ENCODE measurements around the gene DNMT3A.
"Not testable (repeated sequence)": the region's sequence is repeated elsewhere in the genome, so short reads cannot be mapped to it uniquely, and the experiment has no call there.

Gene DNMT3A

DNA sequence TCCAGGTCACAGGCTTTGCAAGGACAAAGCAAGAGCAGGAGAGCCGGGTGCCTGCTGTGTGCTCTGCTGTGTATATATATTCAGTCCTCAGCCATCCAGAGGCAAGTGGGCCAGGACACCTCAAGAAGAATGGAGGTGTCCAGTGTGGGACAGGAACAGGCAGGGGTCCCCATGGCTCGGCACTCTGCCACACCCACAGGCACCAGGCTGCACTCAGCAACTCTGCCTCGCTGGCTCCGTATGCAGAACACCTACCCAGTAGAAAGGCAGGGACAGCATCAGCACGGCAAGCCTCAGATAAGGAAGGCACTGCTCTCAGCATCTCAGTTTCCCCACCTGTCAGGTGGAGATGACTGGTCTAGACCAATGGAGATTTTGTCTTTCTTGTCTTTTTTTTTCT is 57.8 kb downstream of the DNMT3A start:
- DNase-seq (ENCODE audit: low spot score): no peak

DNA sequence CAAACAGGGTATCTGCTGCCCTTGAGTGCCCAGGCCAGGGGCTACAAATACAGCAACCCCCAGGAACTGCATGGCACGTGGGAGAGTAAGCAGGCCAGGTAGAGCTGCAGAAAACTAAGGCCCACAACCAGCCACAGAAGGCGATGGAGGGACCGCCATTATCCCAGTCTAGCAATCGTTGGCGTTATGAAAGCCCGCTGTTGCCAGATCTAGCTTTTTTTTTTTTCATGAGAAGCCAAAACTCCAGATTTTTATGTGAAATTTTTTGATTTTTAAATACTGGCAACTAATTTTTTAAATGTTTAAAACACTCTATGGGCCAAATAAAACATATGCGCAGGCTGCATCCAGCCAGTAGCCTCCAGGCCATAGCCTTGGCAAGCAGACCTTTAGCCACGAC is 59.8 kb downstream of the DNMT3A start:
- DNase-seq (ENCODE audit: low spot score): no peak

DNA sequence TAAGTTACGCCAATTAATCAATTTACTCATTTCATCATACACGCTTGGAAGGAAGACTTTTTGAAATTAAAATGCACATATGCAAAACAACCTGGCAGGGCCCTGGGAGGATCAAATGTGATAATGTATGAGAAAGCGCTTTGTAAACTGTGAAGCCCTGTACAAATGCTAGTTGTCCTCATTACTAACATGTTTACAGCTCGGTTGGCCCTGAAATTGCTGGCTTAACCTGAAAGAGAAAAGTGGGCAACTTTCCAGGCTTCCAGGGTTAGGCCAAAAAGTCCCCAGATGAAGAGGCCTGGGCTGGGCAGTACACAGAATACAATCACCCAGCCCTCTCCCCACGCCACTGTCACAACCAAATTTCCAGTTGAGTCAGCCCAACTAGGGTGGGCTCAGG is 60.2 kb downstream of the DNMT3A start:
- no peak for DNase-seq (ENCODE audit: low spot score)

DNA sequence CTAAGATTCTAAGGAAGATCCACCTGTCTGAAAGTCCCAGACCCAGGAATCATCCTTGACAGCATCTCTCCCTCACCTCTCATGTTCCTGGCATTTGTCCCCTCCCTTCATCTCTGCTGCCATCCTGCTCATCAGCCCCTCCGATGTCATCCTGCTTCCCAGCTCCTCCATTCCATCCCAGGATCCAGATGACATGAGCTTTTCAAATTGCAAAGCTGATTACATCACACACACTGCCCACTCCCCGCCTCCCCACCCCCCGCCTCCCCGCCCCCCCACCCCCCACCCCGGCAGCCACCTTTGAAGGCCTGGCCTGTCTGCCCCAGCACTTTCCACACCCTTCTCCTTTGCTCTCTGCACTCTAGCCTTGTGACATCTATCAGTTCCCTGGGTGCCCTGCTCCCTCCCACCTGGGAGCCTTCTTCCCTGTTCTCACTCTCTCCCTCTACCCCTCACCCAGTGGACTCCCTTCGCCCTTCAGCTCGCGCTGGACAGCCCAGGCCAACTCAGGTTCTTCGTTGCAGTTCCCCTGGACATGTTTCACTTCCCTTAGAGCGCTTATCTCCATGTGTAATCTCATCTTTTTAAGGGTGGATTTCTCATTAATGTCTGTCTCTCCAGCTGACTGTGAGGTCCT is 61.6 kb downstream of the DNMT3A start:
- no peak for DNase-seq (ENCODE audit: low spot score)

DNA sequence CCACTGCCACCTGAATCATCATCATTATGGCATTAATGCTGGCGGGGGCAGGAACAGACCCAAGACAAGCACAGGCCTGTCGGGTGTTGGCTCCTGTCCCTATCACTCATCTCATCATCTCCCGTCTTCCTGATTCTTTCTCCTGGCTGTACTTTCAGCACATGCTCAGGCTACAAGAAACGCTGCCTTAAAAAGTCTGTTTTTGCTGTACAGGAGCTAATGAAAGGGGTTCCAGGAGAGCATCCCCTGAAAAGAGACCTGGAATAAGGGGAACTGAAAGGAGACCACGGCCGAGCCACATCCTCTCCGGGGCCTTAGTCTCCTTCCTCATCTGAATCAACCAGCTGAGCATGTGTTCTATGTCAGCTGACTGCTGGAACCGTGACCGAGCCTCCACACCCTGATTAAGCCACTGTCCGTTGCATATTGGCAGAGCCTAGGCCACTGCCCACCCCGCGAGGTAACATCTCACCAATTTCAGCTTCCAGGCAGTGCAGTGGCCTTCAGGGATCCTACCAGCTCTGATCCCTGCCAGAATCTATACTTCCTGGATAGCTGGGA is 62.6 kb downstream of the DNMT3A start:
- peak; percentile 27 for DNase-seq (ENCODE audit: low spot score)

DNA sequence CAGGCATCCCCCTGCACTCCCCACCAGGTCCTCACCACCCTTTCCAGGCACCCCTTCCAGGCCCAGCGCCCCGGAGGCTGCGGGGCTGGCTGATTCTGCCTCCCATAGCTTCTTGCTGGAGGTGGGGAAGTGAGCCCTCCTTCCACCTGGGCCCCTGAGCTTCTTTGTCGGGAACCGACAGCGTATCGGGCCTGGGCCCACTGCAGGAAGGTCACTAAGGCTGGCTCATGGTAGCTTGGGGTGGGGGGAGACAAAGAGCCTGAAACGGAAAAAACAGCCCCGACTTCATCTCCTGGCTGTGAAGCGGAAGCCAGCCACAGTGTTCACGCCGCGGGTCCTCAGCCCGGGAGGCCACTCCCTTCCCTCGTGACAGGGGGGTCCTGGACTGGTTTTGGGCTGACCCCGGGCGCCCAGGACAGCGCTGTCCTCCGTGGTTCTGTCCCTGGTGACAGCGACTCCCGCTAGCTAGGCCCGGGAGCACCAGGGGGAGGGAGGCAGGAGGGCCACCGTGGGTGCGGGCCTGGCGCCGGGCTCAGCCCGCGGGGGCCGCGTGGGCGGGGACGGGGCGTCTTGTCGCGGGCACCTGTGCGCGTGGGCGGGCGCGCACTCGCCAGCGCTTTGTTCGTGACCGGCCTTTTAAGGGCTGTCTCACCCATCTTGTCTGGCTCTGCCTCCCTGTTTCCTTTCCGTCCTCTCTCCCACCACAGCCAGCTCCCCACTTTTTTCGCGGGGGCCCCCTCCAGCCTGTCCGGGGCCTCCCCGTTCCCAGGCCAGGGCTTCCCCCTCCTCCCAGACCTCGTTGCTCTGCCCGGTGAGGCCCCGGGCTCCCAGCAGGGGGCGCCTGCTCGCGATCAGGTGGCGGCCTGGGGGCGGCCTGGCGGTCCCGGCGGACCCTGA is 64.9 kb downstream of the DNMT3A start:
- DNase-seq (ENCODE audit: low spot score): peak; percentile 93

DNA sequence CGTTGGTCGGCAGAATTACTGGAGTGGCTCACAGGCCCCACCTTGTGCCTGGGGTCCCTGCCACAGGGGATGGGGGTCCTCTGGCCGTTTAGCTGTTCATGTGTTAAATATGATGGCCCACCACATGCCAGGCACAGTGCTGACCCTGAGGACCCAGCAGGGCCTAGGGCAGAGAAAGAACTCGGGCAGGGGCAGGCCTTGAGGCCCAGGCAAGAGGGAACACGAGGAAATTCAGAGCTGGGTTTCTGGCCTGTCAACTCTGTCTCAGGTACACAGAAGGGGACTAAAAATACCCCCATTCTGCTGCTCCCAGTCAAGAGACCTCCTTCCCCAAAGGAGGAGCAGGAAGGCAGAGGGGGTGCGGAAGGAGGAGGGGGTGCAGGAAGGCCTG is 66.2 kb downstream of the DNMT3A start:
- no peak for DNase-seq (ENCODE audit: low spot score)

DNA sequence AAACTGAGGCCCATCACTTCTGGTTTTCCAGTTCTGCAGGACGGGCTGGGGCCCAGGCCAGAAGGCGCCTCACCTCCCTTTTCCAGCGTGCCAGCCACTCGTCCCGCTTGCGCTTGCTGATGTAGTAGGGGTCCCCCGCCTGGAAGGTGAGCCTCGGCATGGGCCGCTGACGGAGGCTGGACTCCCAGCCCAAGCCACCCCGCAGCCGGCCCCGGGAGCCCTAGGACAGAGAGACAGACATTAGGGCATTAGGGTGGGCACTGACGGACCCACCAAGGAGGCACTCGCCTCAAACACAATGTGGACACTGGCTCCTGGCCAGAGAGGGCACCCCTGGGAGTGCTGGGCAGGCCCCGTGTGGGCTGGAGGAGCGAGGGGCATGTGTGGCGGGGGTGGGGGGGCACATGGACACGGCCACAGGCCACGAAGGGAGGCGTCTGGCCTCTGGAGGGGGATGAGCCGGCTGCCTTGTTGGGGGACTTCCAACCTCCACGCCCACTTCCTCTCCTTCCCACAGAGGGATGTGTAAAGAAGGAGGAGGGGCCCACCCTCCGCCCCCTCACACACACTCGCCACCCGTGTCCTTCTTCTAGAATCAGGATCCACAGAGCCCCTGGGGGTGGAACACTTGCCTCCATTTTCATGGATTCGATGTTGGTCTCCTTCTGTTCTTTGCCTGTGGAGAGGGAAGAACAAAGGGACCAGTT is 66.7 kb downstream of the DNMT3A start:
- peak; percentile 24 for DNase-seq (ENCODE audit: low spot score)

DNA sequence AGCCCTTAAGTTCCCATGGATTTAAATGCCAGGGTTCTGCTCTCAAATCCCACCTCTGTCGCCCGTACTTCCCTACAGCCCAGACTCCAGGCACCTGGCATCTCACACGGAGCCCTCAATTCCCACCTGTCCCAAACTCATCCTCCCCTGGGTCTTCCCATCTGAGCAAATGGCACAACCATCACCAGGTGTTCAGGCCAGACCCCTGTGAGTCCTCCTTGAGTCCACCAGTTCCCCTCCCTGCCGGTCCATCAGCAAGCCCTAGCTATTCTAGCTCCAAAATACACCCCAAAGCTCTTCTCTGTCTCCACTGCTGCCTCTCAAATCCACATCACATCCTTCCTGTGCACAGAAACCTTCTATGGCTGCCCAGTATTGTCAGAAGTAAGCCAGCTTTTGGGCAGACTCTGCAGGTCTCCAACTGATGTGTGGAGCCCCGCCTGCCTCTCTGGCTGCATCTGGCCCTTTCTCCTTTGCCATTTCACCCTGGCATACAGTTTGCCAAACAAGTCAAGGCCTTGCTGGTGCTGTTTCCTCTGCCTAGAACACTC is 67.7 kb downstream of the DNMT3A start:
- DNase-seq (ENCODE audit: low spot score): no peak

DNA sequence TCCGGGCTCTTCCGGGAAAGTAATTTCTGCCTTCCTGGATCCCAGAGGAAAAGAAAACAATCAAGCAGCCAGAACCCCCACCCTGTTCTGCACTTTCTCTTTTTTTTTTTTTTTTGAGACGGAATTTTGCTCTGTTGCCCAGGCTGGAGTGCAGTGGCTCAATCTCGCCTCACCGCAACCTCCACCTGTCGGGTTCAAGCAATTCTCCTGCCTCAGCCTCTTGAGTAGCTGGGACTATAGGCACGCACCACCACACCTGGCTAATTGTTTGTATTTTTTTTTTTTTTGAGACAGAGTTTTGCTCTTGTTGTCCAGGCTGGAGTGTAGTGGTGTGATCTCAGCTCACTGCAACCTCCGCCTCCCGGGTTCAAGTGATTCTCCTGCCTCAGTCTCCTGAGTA is 69.0 kb downstream of the DNMT3A start:
- DNase-seq (ENCODE audit: low spot score): not testable (repeated sequence)

DNA sequence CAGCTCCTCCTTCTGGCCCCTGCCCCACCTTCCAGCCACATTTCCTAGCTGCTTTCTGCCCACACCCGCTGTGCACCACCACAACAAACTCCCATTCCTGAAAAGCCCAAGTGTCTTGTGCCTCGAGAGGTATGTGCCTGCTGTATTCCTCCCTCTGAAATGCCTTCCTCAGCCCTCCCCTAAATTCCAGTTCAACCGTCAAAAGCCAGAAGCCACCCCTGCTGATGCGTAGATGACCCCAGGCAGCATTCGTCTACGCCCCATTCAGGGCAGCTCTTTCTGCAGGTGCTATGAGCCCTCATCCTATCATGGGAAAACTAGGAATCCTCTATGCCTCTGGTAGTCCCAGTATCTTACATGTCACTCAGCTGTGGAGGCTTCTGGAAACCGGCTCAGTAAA is 71.7 kb downstream of the DNMT3A start:
- no peak for DNase-seq (ENCODE audit: low spot score)

DNA sequence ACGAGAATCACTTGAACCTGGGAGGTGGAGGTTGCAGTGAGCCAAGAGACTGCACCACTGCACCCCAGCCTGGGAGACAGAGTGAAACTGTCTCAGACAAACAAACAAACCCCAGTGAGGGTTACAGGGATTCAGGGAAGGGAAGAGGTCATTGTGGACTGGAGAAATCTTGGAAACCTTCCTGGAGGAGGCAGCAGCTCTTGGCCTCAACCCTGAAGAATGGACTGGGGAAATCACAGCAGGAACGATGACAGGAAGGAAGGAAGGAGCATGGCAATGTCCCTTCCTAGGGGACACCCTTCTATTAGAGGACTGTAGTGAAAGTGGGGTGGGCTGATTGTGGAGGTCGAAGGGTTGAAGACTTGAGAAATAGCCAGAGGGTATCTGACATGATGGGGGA is 72.5 kb downstream of the DNMT3A start:
- DNase-seq (ENCODE audit: low spot score): no peak

DNA sequence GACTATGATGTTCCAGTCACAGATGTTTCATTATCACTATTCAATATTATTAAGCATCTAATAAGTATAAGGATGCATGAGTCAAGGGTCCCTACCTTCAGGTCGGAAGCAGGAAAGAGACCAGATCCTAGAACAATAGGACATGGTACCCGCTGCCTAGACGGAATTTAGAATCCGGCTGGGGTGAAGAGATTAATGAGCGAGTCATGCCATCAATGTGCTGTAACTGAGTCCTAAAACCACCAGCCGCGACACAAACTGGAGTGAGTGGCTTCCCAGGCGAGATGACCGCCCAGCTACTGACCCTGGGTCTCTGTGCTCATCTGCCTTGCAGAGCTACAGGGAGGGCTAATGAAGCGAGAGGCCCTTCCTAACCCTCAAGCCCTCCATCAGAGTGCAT is 73.6 kb downstream of the DNMT3A start:
- no peak for DNase-seq (ENCODE audit: low spot score)

DNA sequence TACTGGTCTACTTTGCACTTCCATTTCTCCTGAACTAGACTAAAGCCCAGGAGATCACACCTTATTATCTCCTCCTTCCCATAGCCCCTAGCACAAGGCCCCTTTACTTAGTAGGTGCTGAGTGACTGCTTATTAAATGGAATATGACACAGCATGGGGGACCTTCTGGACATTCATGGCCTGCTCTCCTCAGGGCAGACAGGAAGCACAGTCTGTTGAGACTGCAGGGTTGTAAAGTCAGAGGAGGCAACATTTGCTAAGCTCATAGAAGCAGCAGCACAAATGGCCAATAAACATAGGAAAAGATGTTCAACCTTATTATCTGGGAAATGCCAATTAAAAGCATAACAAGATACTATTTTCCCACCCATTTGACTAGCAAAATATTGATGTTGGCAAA is 75.3 kb downstream of the DNMT3A start:
- DNase-seq (ENCODE audit: low spot score): no peak

DNA sequence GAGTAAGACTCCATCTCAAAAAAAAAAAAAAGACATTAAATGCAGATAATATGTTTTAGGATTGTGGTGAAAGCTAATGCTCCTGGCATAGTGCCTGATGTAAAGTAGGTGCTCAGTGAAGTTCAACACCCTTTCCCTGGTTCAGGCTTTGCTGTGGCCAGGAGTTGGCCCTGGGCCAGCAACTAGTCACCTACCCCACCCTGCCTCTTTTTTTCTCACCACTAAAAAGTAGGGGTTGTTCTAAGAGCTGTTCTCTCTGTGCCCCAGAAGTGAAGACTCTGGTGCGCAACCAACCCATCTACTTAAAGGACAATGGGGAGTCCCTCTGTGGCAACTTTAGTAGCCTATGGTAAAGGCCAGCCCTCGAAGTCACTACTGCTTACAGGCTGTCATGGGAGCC is 75.9 kb downstream of the DNMT3A start:
- no peak for DNase-seq (ENCODE audit: low spot score)

DNA sequence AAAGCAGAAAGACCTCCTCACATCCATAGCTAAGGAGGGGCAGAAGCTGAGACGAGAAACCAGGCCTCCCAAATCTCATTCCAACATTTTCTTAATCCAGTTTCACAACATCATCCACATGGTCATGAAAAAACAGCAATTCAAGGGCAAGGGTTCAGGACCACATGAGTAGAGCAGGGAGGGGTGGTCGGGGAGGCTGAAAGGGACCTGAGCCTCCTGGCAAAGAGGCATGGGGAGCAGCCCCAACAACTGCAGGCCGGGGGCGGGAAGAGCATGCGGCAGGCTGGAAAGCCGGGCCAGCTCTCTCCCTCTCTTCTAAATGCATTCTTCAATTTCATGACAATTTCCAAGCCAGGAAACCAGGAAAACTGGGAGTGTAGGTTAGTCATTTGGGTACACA is 76.7 kb downstream of the DNMT3A start:
- no peak for DNase-seq (ENCODE audit: low spot score)

DNA sequence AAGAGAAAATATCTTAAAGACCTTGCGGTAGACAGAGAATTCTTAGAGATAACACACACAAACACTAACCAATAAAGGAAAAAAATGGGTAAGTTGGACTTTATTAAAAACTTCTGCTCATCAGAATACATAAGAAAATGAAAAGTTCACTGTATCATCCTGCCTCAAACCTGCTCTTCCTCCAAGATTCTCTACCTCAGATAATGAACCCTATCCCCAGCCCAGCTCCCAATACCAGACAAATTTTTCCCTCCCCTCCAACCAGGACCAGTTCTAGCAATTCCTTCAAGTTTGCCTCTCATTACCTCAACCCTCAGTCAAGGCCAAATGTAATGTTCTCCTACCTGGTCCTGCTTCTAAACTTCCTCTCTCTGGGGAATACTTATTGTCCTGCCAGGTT is 79.4 kb downstream of the DNMT3A start:
- no peak for DNase-seq (ENCODE audit: low spot score)

DNA sequence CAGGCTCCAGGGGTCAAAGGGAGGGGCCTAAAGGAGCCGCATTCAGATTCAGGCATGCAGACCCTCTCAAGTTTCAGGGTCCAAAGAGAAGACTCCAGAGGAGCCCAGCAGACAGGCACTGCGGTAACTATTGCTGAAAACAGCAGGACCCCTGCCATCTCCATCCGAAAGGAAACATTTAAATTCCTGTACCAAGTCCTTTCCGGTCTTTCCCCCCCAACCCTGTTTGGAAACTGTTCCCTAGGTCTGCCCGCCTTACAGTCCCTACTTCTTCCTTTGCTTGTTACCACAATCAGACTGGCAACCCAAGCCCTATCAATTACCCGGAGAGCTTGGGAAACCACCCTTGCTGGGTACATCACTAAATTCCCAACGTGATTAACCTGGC is 82.0 kb downstream of the DNMT3A start:
- no peak for DNase-seq (ENCODE audit: low spot score)

DNA sequence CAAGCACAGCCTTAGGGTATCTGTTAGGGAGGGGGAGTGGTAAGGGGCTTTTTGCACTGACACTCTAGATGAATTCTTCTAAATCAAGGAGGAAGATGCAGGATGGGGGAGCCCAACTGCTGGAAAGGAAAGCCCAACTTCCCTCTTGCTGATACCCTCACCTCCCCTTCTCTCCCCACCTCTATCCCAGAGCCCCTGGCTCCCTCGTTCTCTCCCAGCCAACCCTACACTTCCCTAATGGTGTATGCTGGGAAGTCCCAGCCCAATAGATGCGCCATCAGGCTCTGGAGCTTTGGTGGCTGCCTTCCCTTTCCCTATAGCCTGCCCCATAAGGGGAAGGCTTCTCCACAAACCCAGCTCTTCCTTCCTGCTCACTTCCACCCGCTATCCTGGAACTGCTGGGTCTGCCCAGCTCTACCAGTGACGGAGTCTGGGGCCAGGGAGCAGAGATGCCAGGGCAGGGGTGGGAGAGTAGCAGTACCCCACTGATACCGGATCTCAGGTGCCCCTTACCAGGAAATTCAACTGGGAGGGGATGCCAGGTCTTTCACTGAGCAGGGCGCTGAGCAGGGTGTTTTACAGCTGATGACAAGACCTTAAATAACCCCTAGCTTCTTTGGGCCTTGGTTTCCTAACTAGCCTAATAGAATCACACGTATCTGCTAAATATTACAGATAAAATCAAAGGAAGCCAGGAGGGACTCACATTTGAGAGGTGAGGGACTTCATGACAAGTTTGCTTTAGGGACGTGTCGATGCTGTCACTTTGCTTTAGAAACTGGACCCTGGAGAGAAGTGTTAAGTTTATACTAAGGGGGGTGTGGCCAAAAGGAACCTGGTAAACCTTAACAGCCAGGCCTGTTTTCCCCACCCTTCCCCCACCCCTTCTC is 82.6 kb downstream of the DNMT3A start:
- no peak for DNase-seq (ENCODE audit: low spot score)

DNA sequence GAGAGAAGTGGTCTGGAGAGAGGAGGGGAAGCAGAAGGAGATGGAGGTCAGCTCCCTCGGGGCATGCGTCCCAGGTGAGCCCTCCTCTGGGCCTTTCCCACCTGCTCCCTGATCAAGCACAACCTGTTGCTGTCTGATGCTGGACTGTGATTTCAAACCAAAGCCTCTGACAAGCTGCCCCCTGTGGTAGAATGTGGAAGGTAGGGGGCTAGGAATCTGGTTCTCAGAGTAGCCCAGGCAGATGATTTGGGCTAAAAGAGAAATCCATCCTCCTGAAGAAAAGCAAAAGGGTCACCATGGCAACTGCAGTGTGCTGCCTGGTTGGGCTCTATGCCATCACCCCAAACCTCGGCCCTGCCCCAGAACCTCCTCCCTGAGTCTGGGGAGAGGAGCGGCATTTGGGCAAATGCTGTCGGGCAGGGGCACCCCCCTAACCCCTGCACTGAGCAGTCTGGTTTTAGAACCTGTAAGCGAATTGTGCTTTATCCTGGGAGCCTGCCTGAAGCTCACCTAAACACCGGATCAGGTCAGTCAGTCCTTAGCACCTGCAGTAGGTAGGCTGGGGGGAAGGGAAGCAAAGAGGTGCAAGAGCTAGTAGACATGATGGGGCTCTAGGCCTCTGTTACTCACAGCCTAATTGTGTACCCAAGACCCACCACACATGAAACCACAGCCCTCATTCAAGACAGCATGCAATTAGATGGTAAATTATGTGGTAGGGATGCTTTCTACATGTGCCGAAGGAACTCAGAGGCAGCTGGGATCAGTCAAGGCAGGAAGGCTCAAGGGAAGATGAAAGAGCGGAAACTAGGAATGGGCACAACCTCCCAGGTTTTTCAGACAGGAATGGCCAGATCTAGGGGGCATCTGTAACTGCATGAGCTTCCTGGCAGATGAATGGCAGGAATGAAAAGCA is 83.5 kb downstream of the DNMT3A start:
- no peak for DNase-seq (ENCODE audit: low spot score)

All from GM03348 (cell line).